ENCODE measurements around the gene VAV2.

The VAV2 gene

DNA sequence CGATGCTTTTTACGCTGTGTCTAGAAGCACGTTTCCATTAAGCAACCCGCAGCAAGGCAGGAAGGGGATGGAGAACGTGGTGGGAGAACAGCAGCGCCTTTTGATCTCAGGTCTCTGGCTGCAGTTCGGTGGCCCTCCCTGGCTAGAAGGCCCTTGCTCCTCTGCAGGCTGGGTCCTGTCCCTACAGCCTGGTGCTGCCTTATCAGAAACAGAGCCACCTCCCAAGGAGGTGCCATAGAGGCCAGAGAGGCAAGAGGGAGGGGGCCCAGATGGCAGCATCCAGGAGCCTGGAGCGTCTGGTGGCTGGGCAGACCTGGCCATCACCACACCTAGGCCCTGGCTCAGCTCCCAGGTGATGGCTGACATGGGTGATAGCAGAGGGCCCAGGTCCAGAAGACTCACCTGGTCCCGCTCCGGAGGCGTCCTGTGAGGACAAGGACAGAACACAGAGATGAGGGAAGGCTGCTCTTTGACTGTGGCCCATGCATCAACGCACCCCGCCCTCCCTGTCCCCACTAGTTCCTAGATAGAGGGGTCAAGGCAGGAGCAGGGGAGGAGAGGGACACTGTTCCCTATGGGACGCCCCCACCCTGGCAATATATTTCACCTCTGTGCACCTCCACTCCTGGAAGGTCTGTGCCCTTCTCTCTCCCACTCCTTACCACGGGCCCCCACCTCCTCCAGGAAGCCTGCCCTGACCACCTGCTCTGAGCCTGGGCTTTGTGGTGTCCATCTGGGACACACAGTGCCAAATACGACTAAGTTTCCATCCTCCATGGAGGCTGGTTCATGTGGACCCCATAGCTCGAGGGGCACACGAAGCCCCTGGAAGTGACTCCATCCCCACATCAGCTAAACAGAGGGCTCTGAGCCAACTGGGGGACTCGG is 212.4 kb downstream of the VAV2 start:
- no peak for DNase-seq
- intact Hi-C loops (cut with DNase I), result no loop called here

DNA sequence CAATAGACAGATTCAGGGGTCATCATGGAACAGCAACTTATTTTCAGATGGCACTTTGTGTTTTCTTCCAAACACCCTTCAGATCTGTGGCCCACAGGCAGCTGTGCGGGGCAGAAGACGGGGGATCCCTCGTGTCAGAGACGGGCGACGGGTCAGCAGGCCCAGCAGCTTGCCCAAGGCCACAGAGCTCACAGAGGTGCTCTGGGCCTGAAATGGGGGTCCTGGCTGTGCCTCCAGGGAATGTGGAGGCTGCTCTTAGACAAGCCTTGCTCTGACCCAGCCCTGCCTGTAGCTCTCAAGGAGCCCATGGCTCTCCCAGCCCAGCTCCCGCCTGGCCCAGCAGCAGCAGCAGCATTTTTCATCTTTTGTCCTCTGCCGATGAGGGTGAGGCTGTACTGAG is 213.0 kb downstream of the VAV2 start:
- no peak for DNase-seq
- intact Hi-C loops (cut with DNase I), result no loop called here

DNA sequence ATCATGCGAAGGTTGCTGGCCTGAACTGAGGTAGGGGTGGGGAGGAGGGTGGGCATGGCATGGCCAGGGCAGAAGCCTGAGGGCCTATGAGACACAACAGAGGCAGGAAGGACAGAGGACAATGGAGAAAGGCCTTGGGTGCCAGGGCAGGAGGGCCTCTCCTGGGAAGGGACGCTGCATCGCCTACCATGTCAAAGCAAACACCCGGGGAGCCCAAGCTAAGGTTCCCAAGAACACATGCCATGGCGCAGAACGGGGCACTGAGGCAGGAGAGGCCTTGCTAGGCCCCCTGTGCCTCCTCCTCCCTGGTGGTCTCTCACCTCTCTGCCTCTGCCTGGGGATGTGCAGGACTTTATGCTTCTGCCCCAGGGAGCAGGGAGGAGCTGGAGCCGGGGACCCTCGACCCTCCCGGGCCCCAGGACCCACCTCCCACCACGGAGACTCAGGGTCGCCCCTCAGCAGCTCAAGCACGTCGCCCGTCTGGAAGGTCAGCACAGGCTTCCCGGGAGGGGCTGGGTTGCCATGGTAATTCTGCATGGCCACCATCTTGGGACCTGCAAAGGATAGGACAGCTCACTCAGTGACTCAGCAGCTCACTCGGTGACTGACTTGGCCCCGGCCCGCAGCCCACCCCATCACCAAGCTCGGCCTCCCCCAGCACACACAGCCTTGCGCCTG is 213.6 kb downstream of the VAV2 start:
- intact Hi-C loops (cut with DNase I), result no loop called here
- DNase-seq, result no peak

DNA sequence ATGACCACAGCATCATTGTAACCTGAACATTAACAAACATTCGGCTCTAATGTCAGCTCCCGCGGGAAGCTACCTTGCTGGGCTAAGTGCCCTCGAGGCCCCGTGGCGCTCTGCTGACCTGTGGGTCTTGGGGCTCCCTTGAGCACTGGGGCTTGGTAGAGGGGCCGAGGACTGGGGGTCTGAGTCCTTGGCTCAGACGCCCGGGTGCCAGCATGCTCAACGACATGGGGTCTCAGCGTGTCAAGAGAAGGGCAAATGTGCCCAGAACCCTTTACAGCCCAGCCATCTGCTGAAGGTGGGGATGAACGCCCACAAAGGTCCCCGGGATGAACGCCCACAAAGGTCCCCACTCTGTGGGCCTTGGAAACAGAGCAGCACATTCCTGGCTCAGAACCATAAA is 214.3 kb downstream of the VAV2 start:
- intact Hi-C loops (cut with DNase I), result no loop called here
- no peak for DNase-seq

DNA sequence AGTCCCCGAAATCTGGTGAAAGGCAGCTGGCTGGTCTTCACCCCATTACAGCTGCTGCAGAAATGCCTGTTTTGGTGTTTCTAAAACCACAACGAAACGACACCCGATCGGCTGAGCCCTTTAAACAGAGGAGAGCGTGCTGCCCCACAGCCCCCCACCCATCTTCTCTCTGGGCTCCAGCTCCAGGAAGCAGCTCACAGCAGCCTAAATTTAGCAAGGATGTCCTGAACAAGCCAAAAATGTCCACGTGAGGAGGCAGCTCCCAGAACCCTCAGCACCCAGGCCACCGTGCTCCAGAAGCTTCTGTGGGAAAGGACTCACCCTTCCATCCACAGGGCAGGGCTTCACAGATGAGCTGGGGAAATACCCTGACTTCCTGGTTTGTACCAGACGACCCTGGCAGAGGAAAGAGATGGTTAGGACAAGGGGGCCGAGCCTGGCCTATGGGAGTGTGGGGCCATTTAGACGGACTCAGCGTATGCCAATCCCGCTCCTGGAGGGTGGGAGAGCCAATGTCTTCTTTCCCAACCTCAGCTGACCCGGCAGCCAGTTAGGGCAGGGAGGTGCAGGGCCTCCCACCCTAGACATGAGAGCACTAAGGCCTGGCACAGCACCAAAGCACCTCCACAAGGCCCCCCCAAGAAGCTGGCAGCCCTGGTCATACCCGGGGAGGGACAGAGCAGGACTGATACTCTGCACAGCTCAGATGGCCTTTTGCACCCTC is 214.9 kb downstream of the VAV2 start:
- intact Hi-C loops (cut with DNase I), result no loop called here
- no peak for DNase-seq

DNA sequence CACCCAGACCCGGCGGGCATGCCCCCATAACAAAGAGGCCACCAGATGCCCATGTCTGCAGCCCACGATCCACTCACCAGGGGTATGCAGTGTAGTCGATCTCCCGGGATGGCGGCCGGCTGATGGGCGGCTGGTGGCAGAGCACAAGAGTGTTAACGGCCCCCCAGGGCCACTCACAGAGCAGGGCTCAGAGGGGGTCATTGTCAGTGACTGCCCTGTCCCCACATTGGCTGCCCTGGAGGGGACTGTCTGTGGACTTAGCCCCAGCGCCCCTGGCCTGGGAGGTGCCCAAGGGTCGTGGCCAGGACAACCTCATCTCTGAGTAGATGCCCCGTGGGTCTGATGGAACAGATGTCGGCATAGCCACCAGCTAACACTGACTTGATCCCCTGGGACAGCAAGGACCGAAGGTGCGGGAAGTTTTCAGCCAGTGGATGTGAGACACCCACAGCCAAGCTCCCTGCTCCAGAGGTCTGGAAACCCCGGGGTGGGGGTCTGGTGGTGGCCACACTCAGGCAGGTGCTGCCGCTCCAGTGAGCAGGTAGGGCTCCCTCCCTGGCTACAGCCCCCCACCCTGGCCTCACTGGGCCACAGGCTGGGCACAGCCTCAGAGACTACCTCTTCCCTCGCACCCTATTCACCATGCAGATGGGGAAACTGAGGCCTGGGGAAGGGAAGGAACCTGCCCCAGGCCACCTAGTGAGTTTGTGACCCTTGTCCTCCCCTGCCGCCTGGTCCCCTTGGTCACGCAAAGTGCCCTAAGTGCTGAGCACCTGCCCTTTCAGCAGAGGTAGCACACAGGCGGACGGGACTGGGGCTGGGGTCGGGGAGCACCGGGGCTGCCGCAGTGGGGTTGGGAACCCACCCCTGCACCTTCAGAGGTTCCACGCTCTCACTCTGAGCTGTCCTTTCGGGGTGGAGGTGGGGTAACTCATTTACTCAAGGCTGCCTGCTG is 215.9 kb downstream of the VAV2 start:
- DNase-seq, result no peak
- intact Hi-C loops (cut with DNase I), result no loop called here

DNA sequence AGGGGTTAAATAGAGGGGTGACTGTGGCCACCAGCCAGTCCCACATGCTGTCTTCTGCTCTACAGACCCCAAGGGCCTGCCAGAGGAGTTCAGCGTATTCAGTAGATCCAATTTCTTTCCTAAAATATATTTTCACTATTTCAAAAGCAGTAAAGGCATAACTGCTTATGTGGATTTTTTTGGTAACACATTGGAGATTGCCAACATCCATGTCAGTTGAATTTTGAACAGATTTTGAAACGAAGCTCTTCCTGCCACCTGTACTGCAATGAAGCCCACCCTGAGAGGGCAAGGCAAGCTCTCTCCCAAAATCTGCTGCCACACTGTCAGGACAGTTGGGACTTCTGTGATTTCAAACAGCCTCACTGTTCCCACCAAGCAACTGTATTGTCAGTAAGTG is 216.8 kb downstream of the VAV2 start:
- DNase-seq, result peak in 1 of 42 donors; percentile 2
- intact Hi-C loops (cut with DNase I), result no loop called here

DNA sequence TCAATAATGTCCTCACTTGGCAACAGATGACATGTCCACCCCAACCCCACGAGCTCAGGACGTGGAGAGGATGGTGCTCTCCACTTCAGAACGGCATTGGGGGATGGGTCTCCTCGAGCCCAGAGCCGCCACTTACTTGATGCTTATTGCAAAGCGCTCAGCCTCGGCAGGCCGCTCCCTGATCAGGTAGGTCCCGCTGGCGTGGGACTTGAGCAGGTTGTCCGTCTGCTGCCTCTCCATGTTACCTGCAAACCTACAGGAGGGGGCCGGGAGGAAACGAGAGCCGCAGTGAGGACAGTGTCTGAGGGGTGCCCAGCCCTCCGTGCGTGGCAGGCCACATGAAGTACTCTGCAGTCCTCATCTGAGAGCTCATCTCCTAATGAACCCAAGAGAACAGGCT is 217.3 kb downstream of the VAV2 start:
- peak in 4 of 42 donors; percentile 5 to 15 (median 6) for DNase-seq
- intact Hi-C loops (cut with DNase I), result no loop called here

DNA sequence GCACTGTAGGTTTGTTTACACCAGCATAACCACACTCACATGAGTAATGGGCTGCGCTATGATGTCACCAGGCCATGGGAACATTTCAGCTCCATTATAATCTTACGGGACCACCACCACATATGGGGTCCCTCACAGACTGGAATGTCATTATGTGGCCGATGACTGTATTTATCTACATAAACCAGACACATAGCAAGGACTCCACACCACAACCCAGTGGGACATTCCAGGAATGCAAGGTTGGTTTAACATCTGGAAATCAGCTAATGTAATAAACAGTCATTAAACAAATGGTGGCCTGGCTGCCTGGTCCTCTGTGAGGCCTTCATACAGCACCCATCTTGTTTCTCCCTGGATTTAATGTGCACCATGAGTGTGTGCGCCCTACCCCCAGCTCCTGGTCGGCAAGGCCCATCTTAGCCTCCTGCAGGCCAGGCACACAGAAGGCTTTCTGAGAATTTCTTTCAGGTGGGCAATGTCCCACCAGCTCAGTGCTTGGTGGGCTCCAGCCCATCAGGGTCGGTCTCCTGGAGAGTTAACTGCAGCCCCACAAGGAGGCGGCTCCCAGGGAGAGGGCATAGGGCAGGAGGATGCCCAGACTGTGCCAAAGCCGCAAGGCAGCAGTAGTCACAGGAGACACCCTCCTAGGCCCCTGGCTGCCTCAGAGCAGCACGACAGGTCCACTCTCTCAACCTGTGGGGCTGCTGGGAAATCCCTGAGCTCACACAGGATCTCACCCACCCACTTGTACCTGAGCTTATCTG is 218.1 kb downstream of the VAV2 start:
- intact Hi-C loops (cut with DNase I), result no loop called here
- peak in 5 of 42 donors; percentile 2 to 34 (median 4) for DNase-seq

DNA sequence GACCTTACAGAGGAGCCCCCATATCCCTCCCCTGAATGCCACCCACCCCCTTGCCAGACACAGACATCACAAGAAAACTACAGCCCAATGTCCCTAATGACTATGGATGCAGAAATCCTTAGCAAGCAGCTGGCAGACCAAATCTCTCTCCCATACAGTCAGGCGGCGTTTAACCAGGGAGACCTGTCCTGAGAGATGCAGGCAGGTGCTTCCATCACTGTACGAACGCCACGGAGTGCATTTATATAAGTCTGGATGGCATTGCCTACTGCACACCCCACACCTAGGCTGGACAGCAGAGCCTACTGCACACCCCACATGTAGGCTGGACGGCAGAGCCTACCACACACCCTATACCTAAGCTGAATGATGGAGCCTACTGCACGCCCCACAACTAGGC is 219.5 kb downstream of the VAV2 start:
- peak in 4 of 42 donors; percentile 3 to 21 (median 14) for DNase-seq
- intact Hi-C loops (cut with DNase I), result no loop called here

DNA sequence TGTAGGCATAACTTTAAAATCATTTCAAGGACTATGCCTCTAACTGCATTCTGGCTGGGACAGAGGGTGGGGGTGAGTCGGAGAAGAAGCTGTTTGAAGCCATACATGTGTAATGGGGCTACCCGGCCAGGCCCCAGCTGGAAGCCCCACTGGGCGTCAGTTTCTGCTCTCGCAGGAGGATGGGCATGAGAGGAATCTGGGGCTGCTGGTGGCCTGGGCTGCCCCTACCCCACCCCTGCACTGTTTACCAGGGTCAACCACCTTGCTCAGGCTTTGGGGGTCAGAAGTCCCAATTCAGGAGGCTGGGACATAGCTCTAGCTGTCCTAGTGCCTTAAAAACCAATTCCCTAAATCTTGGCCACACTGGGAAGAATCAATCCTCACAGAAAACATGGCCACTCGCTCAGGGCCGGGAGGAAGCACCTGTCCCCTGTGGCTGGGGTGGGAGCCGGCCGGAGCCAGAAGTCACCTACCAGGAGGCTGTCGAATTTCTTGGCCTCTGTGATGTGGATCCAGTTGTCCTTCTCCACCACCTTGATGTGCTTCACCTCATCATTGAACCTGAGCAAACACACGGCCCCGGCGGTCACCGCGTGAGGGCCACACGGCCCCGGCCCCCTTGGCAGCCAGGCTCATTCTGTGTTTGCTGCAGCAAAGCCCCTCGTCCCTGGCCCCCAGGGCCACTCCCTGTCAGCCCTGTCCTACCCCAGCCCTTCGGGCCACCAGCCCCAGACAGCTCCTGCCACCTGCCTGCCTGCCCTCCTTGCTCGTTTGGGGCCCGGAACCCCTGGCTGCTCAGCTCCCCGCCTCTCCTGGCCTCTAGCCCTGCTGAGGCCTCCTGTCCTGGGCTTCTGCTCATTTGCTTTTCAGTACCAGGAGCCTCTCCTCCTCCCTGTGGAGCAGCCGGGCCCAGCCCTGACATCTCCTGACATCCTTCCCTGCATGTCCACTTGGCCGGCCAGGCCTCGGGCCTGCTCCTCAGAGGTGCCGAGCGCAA is 220.3 kb downstream of the VAV2 start:
- DNase-seq, result peak in 17 of 42 donors; percentile 1 to 36 (median 8)
- intact Hi-C loops (cut with DNase I), result no loop called here

DNA sequence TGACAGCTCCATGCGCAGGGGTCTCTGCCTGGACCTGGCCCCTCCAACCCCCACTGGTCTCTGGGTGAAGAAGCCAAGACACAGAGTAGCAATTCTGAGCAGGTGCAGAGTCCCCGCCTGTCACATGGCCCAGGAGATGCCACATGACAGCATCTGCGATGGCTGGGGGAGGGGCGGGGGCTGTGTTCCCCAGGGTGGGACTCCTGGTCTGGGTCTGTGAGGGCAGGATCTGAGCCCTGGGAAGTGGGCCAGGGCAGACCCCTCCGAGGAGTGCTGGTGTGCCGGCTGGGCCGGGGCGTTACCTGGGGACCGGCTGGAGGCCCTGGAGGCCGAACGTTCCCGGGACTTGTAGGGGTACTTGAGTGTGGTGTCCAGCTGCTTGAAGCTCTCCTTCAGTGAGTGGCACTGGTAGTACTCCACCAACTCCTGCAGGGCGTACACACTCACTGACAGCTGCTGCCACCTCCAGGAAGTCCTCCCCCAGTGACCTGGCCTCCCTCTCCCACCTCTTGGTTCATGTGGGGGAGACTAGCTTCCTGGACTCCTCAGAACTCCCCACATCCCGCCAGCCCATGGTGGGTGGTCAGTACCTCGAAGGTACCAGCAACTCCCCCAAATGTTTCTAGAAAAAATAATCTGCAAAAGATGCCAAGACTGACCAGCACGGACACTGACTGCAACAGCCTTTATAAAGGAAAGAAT is 221.9 kb downstream of the VAV2 start:
- intact Hi-C loops (cut with DNase I), result no loop called here
- peak in 16 of 42 donors; percentile 2 to 39 (median 10) for DNase-seq

DNA sequence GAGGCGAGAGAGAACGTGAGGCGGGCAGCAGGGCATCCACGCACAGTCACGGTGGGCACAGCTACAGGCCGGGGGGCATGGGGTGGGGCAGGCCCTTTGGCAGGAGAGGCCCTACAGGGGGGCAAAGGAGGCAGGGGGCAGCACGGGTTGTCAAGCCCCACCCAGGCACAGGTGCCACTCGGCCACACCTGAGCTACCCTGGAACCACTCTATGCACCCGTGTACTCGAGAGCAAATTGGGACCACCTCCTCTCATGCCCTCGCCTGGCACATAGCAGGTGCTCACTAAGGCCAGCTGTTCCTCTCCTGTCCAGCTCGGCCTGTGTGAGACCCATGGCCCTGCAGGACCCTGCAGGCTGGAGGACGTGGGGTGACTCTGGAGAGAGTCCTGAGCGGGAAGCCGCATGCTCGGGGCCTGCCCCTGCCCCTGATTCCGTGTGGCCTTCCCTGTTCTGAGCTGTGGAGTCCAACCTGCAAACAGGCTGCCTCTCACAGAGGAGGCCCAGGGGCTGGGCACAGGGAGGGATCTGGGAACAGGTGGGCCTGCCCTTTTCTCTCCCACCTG is 222.5 kb downstream of the VAV2 start:
- intact Hi-C loops (cut with DNase I), result no loop called here
- DNase-seq, result peak in 12 of 42 donors; percentile 2 to 32 (median 9)

DNA sequence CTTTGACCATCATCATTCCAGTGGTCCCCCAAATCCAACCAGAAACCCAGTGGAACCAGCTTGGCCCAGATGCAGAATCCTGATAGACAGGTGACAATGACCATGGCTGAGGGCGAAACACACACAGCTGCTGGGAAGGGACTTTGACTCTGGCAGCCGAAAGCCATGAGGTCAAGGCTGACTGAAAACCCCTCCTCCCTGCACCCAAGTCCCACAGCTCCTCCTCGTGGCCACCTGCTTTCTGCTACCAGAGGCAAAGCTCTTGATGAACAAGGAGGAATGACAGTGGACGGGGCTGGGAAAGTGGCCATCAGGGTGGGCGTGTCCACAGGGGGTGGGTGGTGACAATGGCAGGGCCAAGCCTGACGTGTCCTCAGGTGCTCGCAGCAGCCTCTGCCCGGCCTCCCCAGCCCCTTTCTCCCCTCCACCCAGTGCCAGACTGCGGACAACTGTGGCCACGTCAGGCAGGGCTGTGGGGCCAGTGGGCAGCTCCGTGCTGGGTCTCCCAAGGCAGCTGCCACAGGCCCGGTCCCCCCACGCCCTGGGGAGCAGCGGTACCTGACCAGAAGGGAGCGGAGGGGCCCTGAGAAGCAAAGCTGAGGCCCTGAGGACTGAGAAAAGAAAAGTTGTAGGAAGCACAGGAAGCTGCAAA is 223.1 kb downstream of the VAV2 start:
- intact Hi-C loops (cut with DNase I), result no loop called here
- DNase-seq, result peak in 13 of 42 donors; percentile 2 to 35 (median 12)

DNA sequence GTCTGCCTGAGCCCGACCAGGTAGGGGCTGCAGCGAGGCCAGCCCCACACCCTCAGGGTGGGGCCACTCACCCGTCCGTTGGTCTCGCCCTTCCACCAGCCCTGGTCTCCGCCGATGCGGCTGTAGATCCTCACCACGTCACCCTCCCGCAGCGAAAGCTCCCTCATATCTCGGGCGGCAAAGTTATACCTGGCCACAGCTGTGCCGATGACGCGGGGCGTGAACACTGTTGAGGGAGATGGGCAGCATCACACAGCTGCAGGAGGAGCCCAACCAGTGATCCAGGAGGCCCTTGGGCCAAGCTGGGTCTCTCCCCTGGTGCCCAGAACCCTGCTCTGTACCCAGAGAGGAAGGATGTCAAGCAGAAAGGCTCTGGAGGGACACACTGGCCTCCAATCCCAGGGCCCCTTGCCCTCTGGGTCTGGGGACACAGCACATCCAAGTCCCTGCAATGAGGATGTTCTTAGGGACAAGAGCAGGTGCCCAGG is 223.7 kb downstream of the VAV2 start:
- DNase-seq, result peak in 12 of 42 donors; percentile 3 to 23 (median 5)
- intact Hi-C loops (cut with DNase I), result no loop called here
